Liver (tissue), 9 donors: ENCODE data around the gene CHERP. TPM values are rescaled to one million over a fixed set of nuclear protein-coding genes. Genes with fewer than 3 reads are reported as not detected.

Experiments
- DNase-seq: peaks from one replicate; pipeline ENCODE4 v3.0.0-alpha.2; 2017; ENCODE audit warnings: low spot score
- H3K27ac ChIP-seq, 2 donors: one replicate each; pipeline ENCODE4 v1.7.0; 2013; ENCODE audit warnings: inconsistent platforms in 2 of 2, low read length in 2 of 2, control low read depth in 1 of 2, low read depth in 1 of 2, mild to moderate bottlenecking in 1 of 2
- H3K27me3 ChIP-seq, 4 donors: one replicate each; pipeline versions ENCODE4 v1.6.1 to v1.7.0; 2013; ENCODE audit warnings: low read length in 3 of 4, inconsistent platforms in 1 of 4, mild to moderate bottlenecking in 1 of 4, moderate library complexity in 1 of 4; ENCODE audit not compliant: control insufficient read depth in 4 of 4, insufficient read depth in 4 of 4
- H3K36me3 ChIP-seq, 4 donors: one replicate each; pipeline versions ENCODE4 v1.6.1 to v1.7.0; 2013; ENCODE audit warnings: low read length in 3 of 4, mild to moderate bottlenecking in 3 of 4, low read depth in 1 of 4, moderate library complexity in 1 of 4; ENCODE audit not compliant: control insufficient read depth in 4 of 4, insufficient read depth in 3 of 4
- H3K4me1 ChIP-seq, 4 donors: one replicate each; pipeline versions ENCODE4 v1.6.1 to v1.7.0; 2013; ENCODE audit warnings: low read length in 3 of 4, mild to moderate bottlenecking in 3 of 4, moderate library complexity in 1 of 4; ENCODE audit not compliant: control insufficient read depth in 4 of 4, insufficient read depth in 4 of 4
- H3K4me3 ChIP-seq, 3 donors: one replicate each; pipeline versions ENCODE4 v1.6.1 to v1.7.0; 2013; ENCODE audit warnings: low read length in 3 of 3, control low read depth in 1 of 3, low read depth in 1 of 3, mild to moderate bottlenecking in 1 of 3
- H3K9ac ChIP-seq, 2 donors: one replicate each; pipeline ENCODE4 v1.7.0; 2013; ENCODE audit warnings: low read length in 2 of 2, mild to moderate bottlenecking in 2 of 2, moderate library complexity in 2 of 2, control low read depth in 1 of 2, low read depth in 1 of 2
- H3K9me3 ChIP-seq, 4 donors: one replicate each; pipeline versions ENCODE4 v1.6.1 to v1.7.0; 2013; ENCODE audit warnings: low read length in 3 of 4; ENCODE audit not compliant: control insufficient read depth in 4 of 4
- ATF3 ChIP-seq: IDR thresholded peaks from 2 replicates; pipeline ENCODE4 v1.6.1; 2016; ENCODE audit warnings: antibody characterized with exemption
- CTCF ChIP-seq: fragments of 150-350 bp; IDR thresholded peaks from 2 replicates; pipeline ENCODE4 v1.5.1; 2017; ENCODE audit warnings: improper control_type of control experiment, low read depth, low read length; ENCODE audit not compliant: missing input control
- EGR1 ChIP-seq, 2 donors: IDR thresholded peaks; 2 replicates each; pipeline ENCODE4 v1.6.1; 2016 to 2018; ENCODE audit warnings: antibody characterized with exemption in 2 of 2, low read depth in 2 of 2
- FOXA1 ChIP-seq: IDR thresholded peaks from 2 replicates; pipeline ENCODE4 v1.6.1; 2016; ENCODE audit warnings: antibody characterized with exemption
- FOXA2 ChIP-seq: IDR thresholded peaks from 2 replicates; pipeline ENCODE4 v1.6.1; 2016; ENCODE audit warnings: antibody characterized with exemption
- HNF4A ChIP-seq, 2 donors: conservative IDR thresholded peaks; 2 replicates each; pipeline ENCODE4 v1.6.1; 2016; ENCODE audit warnings: antibody characterized with exemption in 2 of 2, mild to moderate bottlenecking in 2 of 2
- HNF4G ChIP-seq: IDR thresholded peaks from 2 replicates; pipeline ENCODE4 v1.6.1; 2016; ENCODE audit warnings: antibody characterized with exemption
- JUND ChIP-seq, 2 donors: IDR thresholded peaks; 2 replicates each; pipeline ENCODE4 v1.6.1; 2016; ENCODE audit warnings: antibody characterized with exemption in 2 of 2
- MAX ChIP-seq: IDR thresholded peaks from 2 replicates; pipeline ENCODE4 v1.6.1; 2016; ENCODE audit warnings: antibody characterized with exemption
- NR2F2 ChIP-seq: IDR thresholded peaks from 2 replicates; pipeline ENCODE4 v1.6.1; 2016; ENCODE audit warnings: antibody characterized with exemption
- RAD21 ChIP-seq, 2 donors: IDR thresholded peaks; 2 replicates each; pipeline ENCODE4 v1.6.1; 2016; ENCODE audit warnings: antibody characterized with exemption in 2 of 2, mild to moderate bottlenecking in 2 of 2
- RXRA ChIP-seq, 2 donors: IDR thresholded peaks; 2 replicates each; pipeline ENCODE4 v1.6.1; 2017 to 2018; ENCODE audit warnings: antibody characterized with exemption in 2 of 2, mild to moderate bottlenecking in 1 of 2
- TAF1 ChIP-seq: conservative IDR thresholded peaks from 2 replicates; pipeline ENCODE4 v1.6.1; 2016; ENCODE audit warnings: antibody characterized with exemption, mild to moderate bottlenecking
- YY1 ChIP-seq: IDR thresholded peaks from 2 replicates; pipeline ENCODE4 v1.6.1; 2016; ENCODE audit warnings: antibody characterized with exemption, mild to moderate bottlenecking
- WGBS: extraction: QIAGEN DNeasy Blood & Tissue Kit; methylation state at CpG from one replicate; pipeline ENCODE4 v1.1.7; 2013; 5-methylcytosine and 5-hydroxymethylcytosine counted together
- polyA plus RNA-seq, 2 donors: library from polyadenylated mRNA; stranded (reverse) in 1 of 2; unstranded in 1 of 2; fragments of 200-250 nt in 1 of 2; fragments of >200 nt in 1 of 2; fragmentation: Nextera tagmentation in 1 of 2; extraction: Ambion mirVana in 1 of 2; gene quantifications; one replicate each; pipeline versions ENCODE4 v1.2.1 to v1.2.3, GENCODE V29; 2013 to 2015
- total RNA-seq, 2 donors: library from RNA; depleted of rRNA; stranded (reverse); fragments of >200 nt; gene quantifications; one replicate each; pipeline ENCODE4 v1.2.3, GENCODE V29; 2014
- TF ChIP-seq, protein P1 (sequence below): IDR thresholded peaks from 2 replicates; pipeline ENCODE4 v1.6.1; 2016; ENCODE audit warnings: antibody characterized with exemption
- donor health status: healthy.
- donor health status: healthy.
- donor health status: healthy.
- donor health status: healthy.
- donor health status: healthy.

Gene CHERP
- total and polyA plus RNA-seq, 4 donors = 8.5 to 14.0 (median 9.0) TPM

- no peak overlapping the region for H3K9ac ChIP-seq
- TF ChIP-seq HNF4G = no peak
- no peak for TF ChIP-seq YY1
- no peak for TF ChIP-seq MAX
- TF ChIP-seq JUND (IDR thresholded peaks at IDR 0.05) = no peak
- no peak for TF ChIP-seq RXRA (IDR thresholded peaks at IDR 0.05)
- TF ChIP-seq, protein P1, sequence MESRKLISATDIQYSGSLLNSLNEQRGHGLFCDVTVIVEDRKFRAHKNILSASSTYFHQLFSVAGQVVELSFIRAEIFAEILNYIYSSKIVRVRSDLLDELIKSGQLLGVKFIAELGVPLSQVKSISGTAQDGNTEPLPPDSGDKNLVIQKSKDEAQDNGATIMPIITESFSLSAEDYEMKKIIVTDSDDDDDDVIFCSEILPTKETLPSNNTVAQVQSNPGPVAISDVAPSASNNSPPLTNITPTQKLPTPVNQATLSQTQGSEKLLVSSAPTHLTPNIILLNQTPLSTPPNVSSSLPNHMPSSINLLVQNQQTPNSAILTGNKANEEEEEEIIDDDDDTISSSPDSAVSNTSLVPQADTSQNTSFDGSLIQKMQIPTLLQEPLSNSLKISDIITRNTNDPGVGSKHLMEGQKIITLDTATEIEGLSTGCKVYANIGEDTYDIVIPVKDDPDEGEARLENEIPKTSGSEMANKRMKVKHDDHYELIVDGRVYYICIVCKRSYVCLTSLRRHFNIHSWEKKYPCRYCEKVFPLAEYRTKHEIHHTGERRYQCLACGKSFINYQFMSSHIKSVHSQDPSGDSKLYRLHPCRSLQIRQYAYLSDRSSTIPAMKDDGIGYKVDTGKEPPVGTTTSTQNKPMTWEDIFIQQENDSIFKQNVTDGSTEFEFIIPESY = no peak
- no peak for TF ChIP-seq HNF4A (conservative IDR thresholded peaks at IDR 0.05)
- TF ChIP-seq RAD21 (IDR thresholded peaks at IDR 0.05) = no peak
- no peak for TF ChIP-seq NR2F2
- H3K4me3 ChIP-seq = no peak overlapping the region
- 93% methylated on average over 6 of the region's 6 CpGs for WGBS
- peaks cover 7 to 30% (median 19%) of the 10 kb centered on the region in 4 donors for H3K4me1 ChIP-seq
- H3K27ac ChIP-seq = no peak overlapping the region
- no peaks in the 10 kb centered on the region for H3K27me3 ChIP-seq
- no peak for DNase-seq
- H3K9me3 ChIP-seq = no peaks in the 10 kb centered on the region
- peaks cover 0 to 4% (median 2%) of the 10 kb centered on the region in 4 donors for H3K36me3 ChIP-seq
Observed at GRCh38 chr19:16497837-16498236, 44.4 kb downstream of the CHERP start.

GRCh38 chr19:16497042-16497441 is 45.2 kb downstream of the CHERP start:
- H3K4me1 ChIP-seq = peaks cover 7 to 33% (median 19%) of the 10 kb centered on the region in 4 donors
- H3K27me3 ChIP-seq = no peaks in the 10 kb centered on the region
- H3K36me3 ChIP-seq = peaks cover 0 to 4% (median 2%) of the 10 kb centered on the region in 4 donors
- no peak overlapping the region for H3K9ac ChIP-seq
- no peak for TF ChIP-seq HNF4G
- DNase-seq = no peak
- H3K4me3 ChIP-seq = peak overlapping the region in 1 of 3 donors; percentile 96
- H3K27ac ChIP-seq = no peak overlapping the region
- H3K9me3 ChIP-seq = no peaks in the 10 kb centered on the region
- WGBS = 87% methylated on average over 12 of the region's 12 CpGs

DNA sequence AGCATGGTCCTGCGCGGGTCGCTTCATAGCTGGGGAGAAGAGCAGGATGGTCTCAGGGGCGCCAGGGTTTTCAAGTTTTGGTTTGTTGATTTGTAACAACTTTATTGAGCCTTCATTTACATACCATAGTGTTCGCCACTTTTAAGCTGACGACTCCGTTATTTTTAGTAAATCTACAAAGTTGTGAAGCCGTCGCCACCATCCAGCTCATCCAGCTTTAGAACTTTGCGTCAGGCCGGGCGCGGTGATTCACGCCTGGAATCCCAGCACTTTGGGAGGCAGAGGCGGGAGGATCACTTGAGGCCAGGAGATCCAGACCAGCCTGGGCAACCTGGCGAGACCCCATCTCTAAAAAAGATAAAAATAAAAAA is 45.6 kb downstream of the CHERP start:
- no peaks in the 10 kb centered on the region for H3K27me3 ChIP-seq
- H3K9ac ChIP-seq = peak overlapping the region in 1 of 2 donors; percentile 27
- H3K4me1 ChIP-seq = peaks cover 7 to 33% (median 19%) of the 10 kb centered on the region in 4 donors
- 39% methylated on average over 16 of the region's 16 CpGs for WGBS
- H3K4me3 ChIP-seq = peak overlapping the region; percentile 64 to 96 (median 65)
- DNase-seq = no peak
- H3K27ac ChIP-seq = peak overlapping the region; percentile 28 to 51
- TF ChIP-seq YY1 (no peak), RAD21 (IDR thresholded peaks at IDR 0.05) (no peak), FOXA1 (no peak), ATF3 (no peak), CTCF (no peak), EGR1 (IDR thresholded peaks at IDR 0.05; ENCODE audit: low read depth in 2 of 2) (no peak), NR2F2 (no peak), FOXA2 (no peak), TAF1 (no peak), JUND (IDR thresholded peaks at IDR 0.05) (no peak), MAX (no peak)
- TF ChIP-seq, protein P1 = no peak
- H3K9me3 ChIP-seq = no peaks in the 10 kb centered on the region
- peaks cover 0 to 4% (median 2%) of the 10 kb centered on the region in 4 donors for H3K36me3 ChIP-seq
